Measurements from ENCODE around the gene MARK3. TPM values are rescaled to one million over a fixed set of nuclear protein-coding genes. Genes with fewer than 3 reads are reported as not detected.

Gene MARK3
- total RNA-seq, 4 donors from 2014 or later: 47.3 to 68.2 (median 58.8) TPM

GRCh38 chr14:103491691-103492090 is 106.5 kb downstream of the MARK3 start:
- 65 to 89% methylated on average over 10 of the region's 10 CpGs for WGBS, 2 donors
- intact Hi-C loops (cut with DNase I; ENCODE audit: low total_unique reads): no loop called here
- H3K4me3 ChIP-seq (ENCODE audit: low read depth, poor library complexity, severe bottlenecking): no peak overlapping the region
- peak in 1 of 2 donors; percentile 69 for DNase-seq (ENCODE audit: low spot score in 2 of 2)
- TF ChIP-seq POLR2A (IDR thresholded peaks at IDR 0.05) (no peak), CTCF (IDR thresholded peaks at IDR 0.05) (no peak)

DNA sequence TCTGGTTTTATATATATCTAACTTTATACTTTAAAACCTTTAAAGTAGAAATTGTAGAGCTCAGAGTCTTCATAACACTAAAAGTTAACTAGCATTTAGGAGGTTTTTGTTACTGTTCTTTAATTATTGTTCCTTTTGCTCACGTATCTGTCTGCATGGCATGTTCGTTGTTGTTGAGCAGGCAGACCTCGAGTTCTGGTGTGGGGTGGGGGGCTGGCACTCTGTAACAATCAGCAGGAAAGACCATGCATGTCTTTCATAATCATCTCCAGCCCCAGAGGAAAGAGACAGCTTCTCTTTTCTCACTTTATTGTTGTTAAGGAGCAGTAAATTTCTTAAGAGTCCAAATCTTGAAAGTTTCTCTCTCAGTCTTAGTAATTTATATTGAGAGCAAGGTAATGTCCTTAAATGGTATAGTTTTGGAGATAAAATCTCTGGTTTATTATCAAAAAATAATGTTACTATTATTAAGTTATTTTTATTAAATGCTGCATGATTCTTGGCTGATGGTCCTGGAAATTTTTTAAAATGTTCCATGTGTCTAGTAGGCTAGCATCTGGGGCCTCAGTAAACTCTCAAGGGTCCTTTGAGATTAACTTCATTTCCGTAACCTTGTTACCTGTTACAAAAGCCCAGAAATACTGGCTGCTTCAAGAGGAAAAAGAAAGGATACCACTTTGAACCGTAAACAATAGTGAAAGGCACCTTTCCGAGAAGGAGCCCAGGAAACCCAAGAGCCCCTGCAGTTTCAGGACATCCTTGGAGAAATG is 107.1 kb downstream of the MARK3 start:
- no peak overlapping the region for H3K4me3 ChIP-seq (ENCODE audit: low read depth, poor library complexity, severe bottlenecking)
- DNase-seq (ENCODE audit: low spot score in 2 of 2): peak in 1 of 2 donors; percentile 68
- intact Hi-C loops (cut with DNase I; ENCODE audit: low total_unique reads): no loop called here
- 59 to 76% methylated on average over 6 of the region's 6 CpGs for WGBS, 2 donors
- TF ChIP-seq CTCF (IDR thresholded peaks at IDR 0.05): no peak
- no peak for TF ChIP-seq POLR2A (IDR thresholded peaks at IDR 0.05)

DNA sequence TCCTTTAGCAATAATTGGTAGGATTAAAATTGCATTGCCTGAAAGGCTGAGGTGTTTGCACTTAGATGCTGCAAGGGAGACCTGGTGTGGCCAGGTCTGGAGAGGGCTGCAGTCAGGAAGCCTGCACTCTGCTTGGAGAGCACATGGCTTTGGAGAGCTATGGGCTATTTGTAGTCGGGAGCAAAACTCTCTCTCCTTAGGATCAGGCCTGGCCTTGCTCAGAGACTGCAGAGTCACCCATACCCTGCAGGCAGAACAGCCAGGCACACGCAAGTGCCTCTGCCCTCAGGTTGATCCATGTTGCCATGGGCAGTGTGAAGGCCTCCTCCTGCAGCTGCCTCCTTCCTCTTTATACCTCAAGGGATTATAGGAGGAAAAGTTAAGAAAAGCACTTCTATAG is 110.6 kb downstream of the MARK3 start:
- WGBS, 2 donors: 49 to 62% methylated on average over 2 of the region's 2 CpGs
- H3K4me3 ChIP-seq (ENCODE audit: low read depth, poor library complexity, severe bottlenecking): no peak overlapping the region
- peak in 1 of 2 donors; percentile 37 for DNase-seq (ENCODE audit: low spot score in 2 of 2)
- intact Hi-C loops (cut with DNase I; ENCODE audit: low total_unique reads): no loop called here
- TF ChIP-seq POLR2A (IDR thresholded peaks at IDR 0.05) (no peak), CTCF (IDR thresholded peaks at IDR 0.05) (no peak)

- TF ChIP-seq CTCF (IDR thresholded peaks at IDR 0.05) (no peak), POLR2A (IDR thresholded peaks at IDR 0.05) (no peak)
- no peak overlapping the region for H3K4me3 ChIP-seq (ENCODE audit: low read depth, poor library complexity, severe bottlenecking)
- intact Hi-C loops (cut with DNase I; ENCODE audit: low total_unique reads): no loop called here
- peak in 1 of 2 donors; percentile 74 for DNase-seq (ENCODE audit: low spot score in 2 of 2)
- 0 to 31% methylated on average over 1 of the region's 1 CpG for WGBS, 2 donors
Measured at GRCh38 chr14:103496776-103497175, 111.6 kb downstream of the MARK3 start.

GRCh38 chr14:103499709-103500108 is 114.5 kb downstream of the MARK3 start:
- intact Hi-C loops (cut with DNase I; ENCODE audit: low total_unique reads): loop anchor here (5.0 kb wide), 1 partner anchor 48 kb away; no protein-coding TSS in a partner anchor

More at GRCh38 chr14:103499709-103500108, 114.5 kb downstream of the MARK3 start:
- TF ChIP-seq POLR2A (IDR thresholded peaks at IDR 0.05): no peak
- TF ChIP-seq CTCF (IDR thresholded peaks at IDR 0.05): no peak
- no peak overlapping the region for H3K4me3 ChIP-seq (ENCODE audit: low read depth, poor library complexity, severe bottlenecking)
- WGBS, 2 donors: 54 to 58% methylated on average over 10 of the region's 10 CpGs
- DNase-seq (ENCODE audit: low spot score in 2 of 2): peak in 1 of 2 donors; percentile 48

All from lower leg skin (tissue), 4 donors.